Measurements from ENCODE around the gene LRP5.

LRP5 gene

GRCh38 chr11:68270196-68271022 lies 42.0 kb upstream of the LRP5 start:
- Histone ChIP-seq H2AFZ (peak overlapping the region; percentile 80), H3K9me3 (ENCODE audit: control insufficient read depth, low read length) (no peaks in the 10 kb centered on the region), H3K27me3 (ENCODE audit: control insufficient read depth, insufficient read depth, low read length) (no peaks in the 10 kb centered on the region), H3K9ac (no peak overlapping the region), H3K79me2 (no peaks in the 10 kb centered on the region), H3K4me3 (ENCODE audit: low read depth, low read length) (peak overlapping the region; percentile 79), H3K36me3 (ENCODE audit: control insufficient read depth, insufficient read depth, low read length) (no peaks in the 10 kb centered on the region), H3K27ac (no peak overlapping the region), H3K4me1 (peaks cover 8% of the 10 kb centered on the region), H3K4me2 (ENCODE audit: low read length) (no peak overlapping the region)
- no peak for TF ChIP-seq CTCF (IDR thresholded peaks at IDR 0.05)

GRCh38 chr11:68271023-68271780 lies 41.2 kb upstream of the LRP5 start:
- H2AFZ ChIP-seq = peak overlapping the region; percentile 80
- H3K27me3 ChIP-seq (ENCODE audit: control insufficient read depth, insufficient read depth, low read length) = no peaks in the 10 kb centered on the region
- no peaks in the 10 kb centered on the region for H3K36me3 ChIP-seq (ENCODE audit: control insufficient read depth, insufficient read depth, low read length)
- H3K9ac ChIP-seq = no peak overlapping the region
- H3K4me3 ChIP-seq (ENCODE audit: low read depth, low read length) = peak overlapping the region; percentile 79
- H3K4me1 ChIP-seq = peaks cover 8% of the 10 kb centered on the region
- H3K9me3 ChIP-seq (ENCODE audit: control insufficient read depth, low read length) = no peaks in the 10 kb centered on the region
- TF ChIP-seq CTCF (IDR thresholded peaks at IDR 0.05) = peak; percentile 20
- no peaks in the 10 kb centered on the region for H3K79me2 ChIP-seq
- peak overlapping the region; percentile 52 for H3K4me2 ChIP-seq (ENCODE audit: low read length)
- peak overlapping the region; percentile 82 for H3K27ac ChIP-seq

GRCh38 chr11:68271781-68272608 lies 40.4 kb upstream of the LRP5 start, which contains the start of gene C11orf24:
TSS of gene C11orf24 (minus strand) at chr11:68271973. CDS start at chr11:68263767, 8,206 bp downstream.
- no peak for TF ChIP-seq CTCF (IDR thresholded peaks at IDR 0.05)
- Histone ChIP-seq H3K9me3 (ENCODE audit: control insufficient read depth, low read length) (no peaks in the 10 kb centered on the region), H3K9ac (peak within 1 kb of the TSS; percentile 76), H3K27ac (peak within 1 kb of the TSS; percentile 82), H3K4me3 (ENCODE audit: low read depth, low read length) (peak within 1 kb of the TSS; percentile 79), H2AFZ (peak within 1 kb of the TSS; percentile 89), H3K27me3 (ENCODE audit: control insufficient read depth, insufficient read depth, low read length) (no peaks in the 10 kb centered on the region), H3K79me2 (no peaks in the 10 kb centered on the region), H3K36me3 (ENCODE audit: control insufficient read depth, insufficient read depth, low read length) (no peaks in the 10 kb centered on the region), H3K4me1 (peaks cover 8% of the 10 kb centered on the region), H3K4me2 (ENCODE audit: low read length) (peak within 1 kb of the TSS; percentile 77)

- H3K79me2 ChIP-seq = no peaks in the 10 kb centered on the region
- TF ChIP-seq CTCF (IDR thresholded peaks at IDR 0.05) = no peak
- H3K27ac ChIP-seq = no peak overlapping the region
- no peaks in the 10 kb centered on the region for H3K36me3 ChIP-seq (ENCODE audit: control insufficient read depth, insufficient read depth, low read length)
- no peak overlapping the region for H3K4me2 ChIP-seq (ENCODE audit: low read length)
- peaks cover 8% of the 10 kb centered on the region for H3K4me1 ChIP-seq
- H3K9me3 ChIP-seq (ENCODE audit: control insufficient read depth, low read length) = no peaks in the 10 kb centered on the region
- no peak overlapping the region for H3K4me3 ChIP-seq (ENCODE audit: low read depth, low read length)
- no peak overlapping the region for H2AFZ ChIP-seq
- H3K9ac ChIP-seq = no peak overlapping the region
- no peaks in the 10 kb centered on the region for H3K27me3 ChIP-seq (ENCODE audit: control insufficient read depth, insufficient read depth, low read length)
Observed at GRCh38 chr11:68273026-68273738, 39.2 kb upstream of the LRP5 start.
